Psoas muscle (tissue), 8 donors: Measurements from ENCODE around the gene PTPRG. TPM values are rescaled to one million over a fixed set of nuclear protein-coding genes. Genes with fewer than 3 reads are reported as not detected.
A peak's percentile ranks its signal among the peaks of the same experiment; 100 is the strongest.

Experiments
- ATAC-seq, 4 donors: fragments of 200-7000 bp; cut with Tn5 transposase; one replicate each; pipeline ENCODE4 v1.9.1; 2020; ENCODE audit warnings: moderate library complexity in 3 of 4, mild to moderate bottlenecking in 2 of 4
- DNase-seq, 2 donors: peaks; one replicate each; pipeline ENCODE4 v3.0.0-alpha.2; 2020
- H3K27ac ChIP-seq: fragments of 200-600 bp; one replicate; pipeline ENCODE4 v1.8.0; 2022
- H3K27me3 ChIP-seq, 3 donors: fragments of 200-600 bp in 1 of 3; one replicate each; pipeline versions ENCODE4 v1.6.1 to v1.8.0; 2013 to 2022; ENCODE audit warnings: low read length in 2 of 3, mild to moderate bottlenecking in 2 of 3, moderate library complexity in 1 of 3; ENCODE audit not compliant: insufficient read depth in 3 of 3
- H3K36me3 ChIP-seq, 2 donors: fragments of 200-600 bp in 1 of 2; one replicate each; pipeline versions ENCODE4 v1.6.1 to v1.8.0; 2013 to 2022; ENCODE audit warnings: low read depth in 1 of 2, mild to moderate bottlenecking in 1 of 2, moderate library complexity in 1 of 2; ENCODE audit not compliant: insufficient read depth in 1 of 2
- H3K4me1 ChIP-seq: fragments of 200-600 bp; one replicate; pipeline ENCODE4 v1.8.0; 2022
- H3K4me3 ChIP-seq: fragments of 200-600 bp; one replicate; pipeline ENCODE4 v1.8.0; 2022; ENCODE audit warnings: mild to moderate bottlenecking
- H3K9me3 ChIP-seq: fragments of 200-600 bp; one replicate; pipeline ENCODE4 v1.8.0; 2022
- CTCF ChIP-seq: fragments of 200-600 bp; IDR thresholded peaks from one replicate; pipeline ENCODE4 v1.8.0; 2022; ENCODE audit warnings: antibody characterized with exemption
- WGBS, 3 donors: extraction: QIAGEN DNeasy Blood & Tissue Kit; methylation state at CpG; one replicate each; pipeline versions ENCODE4 v1.1.6 to v1.1.7; 2013; 5-methylcytosine and 5-hydroxymethylcytosine counted together
- intact Hi-C, 2 donors: fragments of 100-400 bp; cut with DNase I; formaldehyde crosslinking; loops; one replicate each; pipeline versions ENCODE4 v1.11.0 to v1.14.2; 2022
- polyA plus RNA-seq, 3 donors: library from polyadenylated mRNA; stranded (reverse); fragments of 200-250 nt; gene quantifications; one replicate each; pipeline ENCODE4 v1.2.3, GENCODE V29; 2013
- total RNA-seq, 4 donors: library from RNA; stranded (reverse); fragmentation: NEBNext Ultra II Directional in 2 of 4; extraction: Animal tissue kit (Norgen Biotek cat#: 25700) in 2 of 4; gene quantifications; one replicate each; pipeline versions ENCODE4 v1.2.1 to v1.2.4, GENCODE V29; 2021 to 2023
- donor health status: healthy with polysubstance abuse.
- donor health status: DM: no; HTN: no; CAD: no; lungs with moderate emphysema.
- donor health status: Bipolar disorder and iron deficiency.
- donor health status: healthy.
- donor health status: DM: yes; HTN: yes; CAD: no.
- donor health status: DM: no; HTN: no; CAD: no.
- donor health status: DM: no; HTN: no; CAD: no.
- donor health status: DM: yes; HTN: yes; CAD: no.

The PTPRG gene
- total and polyA plus RNA-seq, 7 donors: 4.5 to 29.5 (median 12.6) TPM

DNA sequence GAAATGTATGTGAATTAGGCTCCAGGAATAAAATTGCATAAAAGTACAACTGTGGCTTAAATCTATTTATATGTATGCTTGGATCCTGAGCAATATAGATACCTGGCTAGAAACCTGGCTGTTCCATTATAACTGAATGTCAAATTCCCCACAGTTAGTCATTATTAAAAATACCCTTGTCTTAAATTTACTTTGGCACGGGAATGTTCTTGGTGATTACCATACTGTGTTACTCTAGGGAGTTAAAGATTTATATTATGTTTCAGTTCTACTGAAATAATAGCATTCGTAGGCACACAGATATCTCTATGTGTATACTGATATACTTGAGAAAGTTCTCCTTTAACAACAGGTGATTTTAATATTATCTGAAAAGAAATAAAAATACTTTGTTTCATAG, 394.1 kb downstream of the PTPRG start:
- H3K4me1 ChIP-seq: peaks cover 55% of the 10 kb centered on the region
- no peaks in the 10 kb centered on the region for H3K27me3 ChIP-seq
- intact Hi-C loops: no loop called here
- no peak for TF ChIP-seq CTCF
- H3K27ac ChIP-seq: peak overlapping the region; percentile 57
- DNase-seq (no peak), ATAC-seq (peak; percentile 14 to 57 (median 35))
- 19 to 60% (median 22%) methylated on average over 2 of the region's 2 CpGs for WGBS, 3 donors
- H3K4me3 ChIP-seq: peak overlapping the region; percentile 23
- no peaks in the 10 kb centered on the region for H3K9me3 ChIP-seq
- no peaks in the 10 kb centered on the region for H3K36me3 ChIP-seq

- H3K36me3 ChIP-seq: no peaks in the 10 kb centered on the region
- peak overlapping the region; percentile 57 for H3K27ac ChIP-seq
- 42 to 56% (median 55%) methylated on average over 5 of the region's 5 CpGs for WGBS, 3 donors
- DNase-seq (no peak), ATAC-seq (peak; percentile 62 to 80 (median 72))
- intact Hi-C loops: no loop called here
- H3K27me3 ChIP-seq: no peaks in the 10 kb centered on the region
- peaks cover 48% of the 10 kb centered on the region for H3K4me1 ChIP-seq
- H3K9me3 ChIP-seq: no peaks in the 10 kb centered on the region
- peak overlapping the region; percentile 23 for H3K4me3 ChIP-seq
- no peak for TF ChIP-seq CTCF
Observed at GRCh38 chr3:61956236-61956635, 394.9 kb downstream of the PTPRG start.

DNA sequence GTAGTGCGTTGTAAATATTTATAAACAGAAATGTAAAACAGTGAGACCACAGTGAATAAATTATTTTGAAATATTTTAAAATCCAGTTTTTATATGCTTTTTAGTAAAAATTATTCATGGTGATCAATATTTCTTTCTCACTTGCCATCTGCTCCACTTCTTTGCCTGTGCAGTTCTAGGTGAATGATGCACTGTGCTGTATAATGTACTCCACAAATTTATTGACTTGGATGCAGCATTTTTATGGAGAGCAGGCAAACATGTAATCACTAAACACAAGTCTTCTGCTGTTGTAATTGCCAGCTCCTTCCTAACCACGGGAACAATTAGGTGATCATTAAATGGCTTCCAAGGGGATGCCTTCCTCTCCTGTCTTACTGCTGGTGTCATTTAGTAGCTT, 395.9 kb downstream of the PTPRG start:
- H3K36me3 ChIP-seq: no peaks in the 10 kb centered on the region
- H3K27ac ChIP-seq: no peak overlapping the region
- intact Hi-C loops: no loop called here
- TF ChIP-seq CTCF: no peak
- H3K4me1 ChIP-seq: peaks cover 46% of the 10 kb centered on the region
- 83 to 86% (median 84%) methylated on average over 2 of the region's 2 CpGs for WGBS, 3 donors
- H3K9me3 ChIP-seq: no peaks in the 10 kb centered on the region
- no peak for DNase-seq
- ATAC-seq: no peak
- H3K4me3 ChIP-seq: no peak overlapping the region
- H3K27me3 ChIP-seq: no peaks in the 10 kb centered on the region

GRCh38 chr3:61960976-61961375, 399.6 kb downstream of the PTPRG start:
- Histone ChIP-seq H3K27ac (no peak overlapping the region), H3K4me3 (no peak overlapping the region), H3K36me3 (no peaks in the 10 kb centered on the region), H3K4me1 (peaks cover 12% of the 10 kb centered on the region), H3K27me3 (no peaks in the 10 kb centered on the region), H3K9me3 (no peaks in the 10 kb centered on the region)
- intact Hi-C loops: no loop called here
- TF ChIP-seq CTCF: no peak
- DNase-seq (no peak), ATAC-seq (no peak)

- intact Hi-C loops: no loop called here
- H3K9me3 ChIP-seq: no peaks in the 10 kb centered on the region
- H3K4me1 ChIP-seq: peaks cover 6% of the 10 kb centered on the region
- H3K27ac ChIP-seq: no peak overlapping the region
- no peaks in the 10 kb centered on the region for H3K27me3 ChIP-seq
- no peaks in the 10 kb centered on the region for H3K36me3 ChIP-seq
- DNase-seq: no peak
- TF ChIP-seq CTCF: no peak
- no peak overlapping the region for H3K4me3 ChIP-seq
- WGBS, 3 donors: 61 to 79% (median 69%) methylated on average over 3 of the region's 3 CpGs
- ATAC-seq: peak in 2 of 4 donors; percentile 70 to 74
Observed at GRCh38 chr3:61961900-61962299, 400.5 kb downstream of the PTPRG start.
